Measurements from ENCODE around the gene ASB1. TPM values are rescaled to one million over a fixed set of nuclear protein-coding genes. Genes with fewer than 3 reads are reported as not detected.

ASB1 gene
- total and polyA plus RNA-seq, 9 of the 15 experiments (the other 6 are each of a cell fraction or from before 2014, with no cell fraction given) = 6.3 to 37.7 (median 23.9) TPM

DNA sequence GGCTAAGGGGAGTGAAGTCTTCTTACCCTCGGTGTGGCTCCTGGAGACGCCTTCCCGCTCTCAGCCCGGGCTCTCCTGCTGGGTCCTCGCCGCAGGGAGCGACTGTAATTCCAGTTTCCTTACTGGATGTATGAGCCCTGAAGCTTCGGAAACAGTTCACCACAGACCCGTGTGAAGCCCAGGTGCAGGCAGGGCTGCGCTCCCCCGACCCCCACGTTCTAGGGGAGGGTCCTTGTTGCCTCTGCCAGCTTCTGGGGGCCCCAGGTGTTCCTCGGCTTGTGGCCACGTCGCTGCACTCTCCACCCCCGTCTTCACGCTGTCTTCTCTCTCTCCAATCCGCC is 5.1 kb upstream of the ASB1 start (continued):
- TF ChIP-seq EGR1 (conservative IDR thresholded peaks at IDR 0.05) (peak; percentile 19; the same call in 1 of the 2 replicates), KDM4B (IDR thresholded peaks at IDR 0.05; ENCODE audit: borderline replicate concordance in 2 of 2, low read depth in 1 of 2) (no peak), FOSL1 (tag; conservative IDR thresholded peaks at IDR 0.05) (0 out of 2 replicates have a peak, but pooled peaks have one; percentile 4), GATAD2B (IDR thresholded peaks at IDR 0.05; ENCODE audit: borderline replicate concordance) (no peak), YY1 (IDR thresholded peaks at IDR 0.05; ENCODE audit: borderline replicate concordance in 1 of 3, control insufficient read depth in 1 of 3, extremely low read depth in 1 of 3, insufficient read depth in 3 of 3, insufficient read length in 1 of 3, insufficient replicate concordance in 2 of 3, low read depth in 1 of 3, low read length in 2 of 3) (peak in 1 of 3 experiments; percentile 3), HNRNPLL (IDR thresholded peaks at IDR 0.05; ENCODE audit: low read depth, low read length, poor library complexity, severe bottlenecking) (no peak)
- TF ChIP-seq, protein P1, sequence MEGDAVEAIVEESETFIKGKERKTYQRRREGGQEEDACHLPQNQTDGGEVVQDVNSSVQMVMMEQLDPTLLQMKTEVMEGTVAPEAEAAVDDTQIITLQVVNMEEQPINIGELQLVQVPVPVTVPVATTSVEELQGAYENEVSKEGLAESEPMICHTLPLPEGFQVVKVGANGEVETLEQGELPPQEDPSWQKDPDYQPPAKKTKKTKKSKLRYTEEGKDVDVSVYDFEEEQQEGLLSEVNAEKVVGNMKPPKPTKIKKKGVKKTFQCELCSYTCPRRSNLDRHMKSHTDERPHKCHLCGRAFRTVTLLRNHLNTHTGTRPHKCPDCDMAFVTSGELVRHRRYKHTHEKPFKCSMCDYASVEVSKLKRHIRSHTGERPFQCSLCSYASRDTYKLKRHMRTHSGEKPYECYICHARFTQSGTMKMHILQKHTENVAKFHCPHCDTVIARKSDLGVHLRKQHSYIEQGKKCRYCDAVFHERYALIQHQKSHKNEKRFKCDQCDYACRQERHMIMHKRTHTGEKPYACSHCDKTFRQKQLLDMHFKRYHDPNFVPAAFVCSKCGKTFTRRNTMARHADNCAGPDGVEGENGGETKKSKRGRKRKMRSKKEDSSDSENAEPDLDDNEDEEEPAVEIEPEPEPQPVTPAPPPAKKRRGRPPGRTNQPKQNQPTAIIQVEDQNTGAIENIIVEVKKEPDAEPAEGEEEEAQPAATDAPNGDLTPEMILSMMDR (IDR thresholded peaks at IDR 0.05 in 2 of 3, conservative IDR thresholded peaks at IDR 0.05 in 1 of 3; ENCODE audit: insufficient read depth in 2 of 3, low read depth in 1 of 3, low read length in 3 of 3) = no peak

DNA sequence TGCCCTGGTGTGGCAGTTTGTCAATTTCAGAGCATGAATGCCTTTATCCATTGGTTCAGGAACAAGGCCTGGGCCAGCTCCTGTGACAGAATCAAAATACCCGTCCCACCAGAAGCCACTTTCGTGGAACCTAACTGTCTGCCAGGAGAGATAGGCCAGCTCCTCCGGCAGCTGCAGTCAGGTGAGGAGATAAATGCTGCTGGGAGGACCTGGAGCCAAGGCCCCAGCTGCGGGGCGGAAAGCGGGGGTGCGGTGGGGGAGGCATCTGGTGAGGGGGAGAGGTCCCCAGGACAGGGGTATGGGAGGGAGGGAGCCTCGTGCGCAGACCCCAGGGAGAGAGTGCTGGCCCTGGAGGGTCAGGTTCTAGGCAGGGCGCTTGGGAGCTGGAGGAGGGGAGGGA is 4.4 kb upstream of the ASB1 start:
- H3K9ac ChIP-seq (ENCODE audit: insufficient read depth in 1 of 2, low read depth in 2 of 2, low read length in 2 of 2) = peak overlapping the region; percentile 76 to 78
- H3K27me3 ChIP-seq (ENCODE audit: control insufficient read depth in 2 of 2, insufficient read depth in 2 of 2, low read length in 2 of 2) = no peaks in the 10 kb centered on the region
- peak overlapping the region; percentile 27 for H2AFZ ChIP-seq (ENCODE audit: low read depth, low read length)
- H3K4me3 ChIP-seq = peak overlapping the region; percentile 36
- no peaks in the 10 kb centered on the region for H3K9me1 ChIP-seq (ENCODE audit: control insufficient read depth, insufficient read depth, low read length)
- H3K4me2 ChIP-seq (ENCODE audit: insufficient read depth, low read length) = peak overlapping the region; percentile 90
- intact Hi-C loops (cut with micrococcal nuclease) (loop anchor here (2.0 kb wide), 1 partner anchor 51 kb away; no protein-coding TSS in a partner anchor), in situ Hi-C loops (cut with MboI) (no loop called here)
- H3K4me1 ChIP-seq (replicated peaks in 1 of 2; ENCODE audit: control insufficient read depth in 2 of 2, insufficient read depth in 2 of 2, low read length in 2 of 2) = peaks cover 66 to 70% of the 10 kb centered on the region in 2 experiments
- H3K79me2 ChIP-seq (ENCODE audit: control insufficient read depth, insufficient read depth, low read length) = peaks cover 29% of the 10 kb centered on the region
- ATAC-seq (peak; percentile 51), DNase-seq (ENCODE audit: extremely low read depth in 1 of 4, low spot score in 3 of 4) (peak; percentile 73 to 91 (median 76)), FAIRE-seq (peak; percentile 95)
- ChIA-PET POLR2A (interaction anchor here (0.7 to 1.6 kb wide), 5 partner anchors 8 to 23 kb away, joined by 3 to 4 read pairs (median 3); no protein-coding TSS in a partner anchor), CTCF (ENCODE audit: low intra/inter-chr PET ratio) (no interaction called here)
- peak overlapping the region; percentile 87 for H3K27ac ChIP-seq (ENCODE audit: extremely low read depth, low read depth, low read length)
- no peaks in the 10 kb centered on the region for H3K9me3 ChIP-seq (replicated peaks; ENCODE audit: control insufficient read depth, insufficient read depth, low read depth, low read length)
- WGBS (ENCODE audit: insufficient coverage, low coverage, missing lambda C conversion rate) = 6% methylated on average over 3 of the region's 10 CpGs
- no peaks in the 10 kb centered on the region for H3K36me3 ChIP-seq (ENCODE audit: control insufficient read depth, insufficient read depth, low read length)
- no TSS peak for BruUV-seq (replicated peaks)
- no peaks in the 10 kb centered on the region for H4K20me1 ChIP-seq (replicated peaks; ENCODE audit: control insufficient read depth, insufficient read depth, low read length)
- TF ChIP-seq LCOR (CRISPR knock-in tag; IDR thresholded peaks at IDR 0.05) = 0 out of 2 replicates have a peak, but pooled peaks have one; percentile 36
- TF ChIP-seq POLR3G (IDR thresholded peaks at IDR 0.05; ENCODE audit: extremely low read depth, insufficient read length, insufficient replicate concordance) = no peak
- TF ChIP-seq ZNF146 (CRISPR knock-in tag; IDR thresholded peaks at IDR 0.05; ENCODE audit: unreplicated experiment) = no peak
- peak in 1 of 2 experiments; percentile 69; a peak in 1 of 4 replicates for TF ChIP-seq ARNT (IDR thresholded peaks at IDR 0.05)
- TF ChIP-seq CBX8 (IDR thresholded peaks at IDR 0.05; ENCODE audit: borderline replicate concordance, extremely low read depth, low read depth, low read length, poor library complexity, severe bottlenecking) = no peak
- peak; percentile 66 for TF ChIP-seq CREB1 (IDR thresholded peaks at IDR 0.05)
- no peak for TF ChIP-seq CREB1 (CRISPR knock-in tag; IDR thresholded peaks at IDR 0.05)
- TF ChIP-seq NCOA2 (IDR thresholded peaks at IDR 0.05; ENCODE audit: partially characterized antibody in 2 of 2) = no peak
- TF ChIP-seq, protein P2, sequence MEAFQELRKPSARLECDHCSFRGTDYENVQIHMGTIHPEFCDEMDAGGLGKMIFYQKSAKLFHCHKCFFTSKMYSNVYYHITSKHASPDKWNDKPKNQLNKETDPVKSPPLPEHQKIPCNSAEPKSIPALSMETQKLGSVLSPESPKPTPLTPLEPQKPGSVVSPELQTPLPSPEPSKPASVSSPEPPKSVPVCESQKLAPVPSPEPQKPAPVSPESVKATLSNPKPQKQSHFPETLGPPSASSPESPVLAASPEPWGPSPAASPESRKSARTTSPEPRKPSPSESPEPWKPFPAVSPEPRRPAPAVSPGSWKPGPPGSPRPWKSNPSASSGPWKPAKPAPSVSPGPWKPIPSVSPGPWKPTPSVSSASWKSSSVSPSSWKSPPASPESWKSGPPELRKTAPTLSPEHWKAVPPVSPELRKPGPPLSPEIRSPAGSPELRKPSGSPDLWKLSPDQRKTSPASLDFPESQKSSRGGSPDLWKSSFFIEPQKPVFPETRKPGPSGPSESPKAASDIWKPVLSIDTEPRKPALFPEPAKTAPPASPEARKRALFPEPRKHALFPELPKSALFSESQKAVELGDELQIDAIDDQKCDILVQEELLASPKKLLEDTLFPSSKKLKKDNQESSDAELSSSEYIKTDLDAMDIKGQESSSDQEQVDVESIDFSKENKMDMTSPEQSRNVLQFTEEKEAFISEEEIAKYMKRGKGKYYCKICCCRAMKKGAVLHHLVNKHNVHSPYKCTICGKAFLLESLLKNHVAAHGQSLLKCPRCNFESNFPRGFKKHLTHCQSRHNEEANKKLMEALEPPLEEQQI (IDR thresholded peaks at IDR 0.05) = 0 out of 2 replicates have a peak, but pooled peaks have one; percentile 39
